ENCODE results near the gene WNT9B. TPM values are rescaled to one million over a fixed set of nuclear protein-coding genes. Genes with fewer than 3 reads are reported as not detected.

The WNT9B gene
- total RNA-seq, 4 donors from 2014 or later = 0.31 to 0.81 (median 0.45) TPM; not detected in 1

GRCh38 chr17:46817901-46818209 lies 33.5 kb upstream of the WNT9B start:
- H3K27ac ChIP-seq = no peak overlapping the region
- H3K36me3 ChIP-seq = no peaks in the 10 kb centered on the region
- no peak for TF ChIP-seq CTCF (IDR thresholded peaks at IDR 0.05)
- WGBS, 2 donors (ENCODE audit: low coverage in 1 of 2) = 9 to 16% methylated on average over 4 of the region's 5 CpGs
- no peak overlapping the region for H3K4me3 ChIP-seq
- peaks cover 0 to 5% (median 0%) of the 10 kb centered on the region in 3 donors for H3K9me3 ChIP-seq
- H3K4me1 ChIP-seq = peaks cover 0 to 35% (median 9%) of the 10 kb centered on the region in 3 donors
- peaks cover 98% of the 10 kb centered on the region for H3K27me3 ChIP-seq
- ATAC-seq = no peak

GRCh38 chr17:46818316-46818928 lies 33.0 kb upstream of the WNT9B start, which contains the start of gene WNT3:
TSS of gene WNT3 (minus strand) at chr17:46818692. CDS start at chr17:46818597, 95 bp downstream.
- Histone ChIP-seq H3K36me3 (no peaks in the 10 kb centered on the region), H3K27me3 (peaks cover 98% of the 10 kb centered on the region), H3K4me3 (peak within 1 kb of the TSS in 1 of 2 donors; percentile 46), H3K4me1 (peaks cover 0 to 35% (median 9%) of the 10 kb centered on the region in 3 donors), H3K27ac (no peak within 1 kb of the TSS), H3K9me3 (peaks cover 0 to 5% (median 0%) of the 10 kb centered on the region in 3 donors)
- no peak for ATAC-seq
- WGBS, 2 donors (ENCODE audit: low coverage in 1 of 2) = 0% methylated on average over 2 of the region's 47 CpGs; no CpG with 5 or more reads in 1 of the 2 donors
- TF ChIP-seq CTCF (IDR thresholded peaks at IDR 0.05) = no peak
- TF ChIP-seq POLR2AphosphoS5 (IDR thresholded peaks at IDR 0.05) = no peak
- no peak for TF ChIP-seq POLR2A (IDR thresholded peaks at IDR 0.05)
- no peak for TF ChIP-seq EP300 (IDR thresholded peaks at IDR 0.05)

- no peak for ATAC-seq
- H3K27me3 ChIP-seq = peaks cover 98% of the 10 kb centered on the region
- TF ChIP-seq POLR2A (IDR thresholded peaks at IDR 0.05) = no peak
- no peak for TF ChIP-seq EP300 (IDR thresholded peaks at IDR 0.05)
- no peak for TF ChIP-seq CTCF (IDR thresholded peaks at IDR 0.05)
- no peak for TF ChIP-seq POLR2AphosphoS5 (IDR thresholded peaks at IDR 0.05)
- peaks cover 0 to 5% (median 0%) of the 10 kb centered on the region in 3 donors for H3K9me3 ChIP-seq
- WGBS, 2 donors (ENCODE audit: low coverage in 1 of 2) = 20% methylated on average over 1 of the region's 72 CpGs; no CpG with 5 or more reads in 1 of the 2 donors
- H3K36me3 ChIP-seq = no peaks in the 10 kb centered on the region
- H3K4me3 ChIP-seq = peak overlapping the region in 1 of 2 donors; percentile 46
- peaks cover 0 to 35% (median 9%) of the 10 kb centered on the region in 3 donors for H3K4me1 ChIP-seq
- no peak overlapping the region for H3K27ac ChIP-seq
Measured at GRCh38 chr17:46818929-46819859, 32.2 kb upstream of the WNT9B start.

- TF ChIP-seq POLR2AphosphoS5 (IDR thresholded peaks at IDR 0.05) (no peak), POLR2A (IDR thresholded peaks at IDR 0.05) (no peak), CTCF (IDR thresholded peaks at IDR 0.05) (no peak), EP300 (IDR thresholded peaks at IDR 0.05) (no peak)
- Histone ChIP-seq H3K27me3 (peaks cover 98% of the 10 kb centered on the region), H3K9me3 (peaks cover 0 to 5% (median 0%) of the 10 kb centered on the region in 3 donors), H3K4me3 (peak overlapping the region in 1 of 2 donors; percentile 46), H3K4me1 (peaks cover 0 to 35% (median 9%) of the 10 kb centered on the region in 3 donors), H3K27ac (no peak overlapping the region), H3K36me3 (no peaks in the 10 kb centered on the region)
- no CpG with 5 or more reads among the region's 24 CpGs for WGBS, 2 donors (ENCODE audit: low coverage in 1 of 2)
- ATAC-seq = no peak
Measured at GRCh38 chr17:46819906-46820351, 31.5 kb upstream of the WNT9B start.

Measured in gastroesophageal sphincter (tissue), 4 donors.